OCI-LY7 (cell line): ENCODE results near the gene PHF21B.
"Not testable (repeated sequence)": the region's sequence is repeated elsewhere in the genome, so short reads cannot be mapped to it uniquely, and the experiment has no call there.

Source experiments
- EZH2phosphoT487 ChIP-seq: fragments of 200-600 bp; sonication (generic); IDR thresholded peaks from 2 replicates; pipeline ENCODE4 v1.6.1; 2018; ENCODE audit warnings: low read depth, borderline replicate concordance, mild to moderate bottlenecking, mixed run types, antibody characterized with exemption, low read length, moderate library complexity, mixed read lengths
- TF ChIP-seq, protein P1 (sequence below): fragments of 200-600 bp; sonication (generic); conservative IDR thresholded peaks from 2 replicates; pipeline ENCODE4 v1.5.1; 2014; ENCODE audit warnings: mild to moderate bottlenecking, antibody characterized with exemption, low read length, moderate library complexity, mixed read lengths

DNA sequence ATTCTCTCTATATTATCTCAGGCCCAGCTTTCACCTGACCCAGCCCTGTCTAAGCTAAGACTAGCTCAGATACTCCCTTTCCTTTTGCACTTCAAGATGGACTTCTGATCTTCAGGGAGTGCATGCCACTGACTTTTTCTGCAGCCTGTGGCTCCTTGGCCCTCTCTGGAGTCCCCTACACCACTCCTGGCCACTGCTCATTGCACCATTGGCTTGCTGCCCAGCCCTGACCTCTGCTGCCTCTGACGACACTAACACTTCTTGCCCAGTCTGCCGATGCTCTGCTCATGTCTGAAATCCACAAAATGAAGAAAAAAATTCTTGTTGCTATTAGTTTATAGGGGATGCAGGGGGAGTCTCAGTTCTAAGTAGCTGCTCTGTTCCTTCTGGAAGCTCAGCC, 106.6 kb downstream of the PHF21B start:
- TF ChIP-seq, protein P1, sequence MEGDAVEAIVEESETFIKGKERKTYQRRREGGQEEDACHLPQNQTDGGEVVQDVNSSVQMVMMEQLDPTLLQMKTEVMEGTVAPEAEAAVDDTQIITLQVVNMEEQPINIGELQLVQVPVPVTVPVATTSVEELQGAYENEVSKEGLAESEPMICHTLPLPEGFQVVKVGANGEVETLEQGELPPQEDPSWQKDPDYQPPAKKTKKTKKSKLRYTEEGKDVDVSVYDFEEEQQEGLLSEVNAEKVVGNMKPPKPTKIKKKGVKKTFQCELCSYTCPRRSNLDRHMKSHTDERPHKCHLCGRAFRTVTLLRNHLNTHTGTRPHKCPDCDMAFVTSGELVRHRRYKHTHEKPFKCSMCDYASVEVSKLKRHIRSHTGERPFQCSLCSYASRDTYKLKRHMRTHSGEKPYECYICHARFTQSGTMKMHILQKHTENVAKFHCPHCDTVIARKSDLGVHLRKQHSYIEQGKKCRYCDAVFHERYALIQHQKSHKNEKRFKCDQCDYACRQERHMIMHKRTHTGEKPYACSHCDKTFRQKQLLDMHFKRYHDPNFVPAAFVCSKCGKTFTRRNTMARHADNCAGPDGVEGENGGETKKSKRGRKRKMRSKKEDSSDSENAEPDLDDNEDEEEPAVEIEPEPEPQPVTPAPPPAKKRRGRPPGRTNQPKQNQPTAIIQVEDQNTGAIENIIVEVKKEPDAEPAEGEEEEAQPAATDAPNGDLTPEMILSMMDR: not testable (repeated sequence)
- TF ChIP-seq EZH2phosphoT487: not testable (repeated sequence)
